Measurements from ENCODE around the gene ARL6IP5. TPM values are rescaled to one million over a fixed set of nuclear protein-coding genes. Genes with fewer than 3 reads are reported as not detected.
A peak's percentile ranks its signal among the peaks of the same experiment; 100 is the strongest.

Gene ARL6IP5
- total RNA-seq, 2 experiments from 2014 or later = 58.0 to 65.2 TPM

GRCh38 chr3:69099576-69099975 is 14.8 kb downstream of the ARL6IP5 start:
- Histone ChIP-seq H3K4me3 (ENCODE audit: low read length) (no peak overlapping the region), H3K4me1 (ENCODE audit: insufficient read depth, low read length) (peaks cover 59% of the 10 kb centered on the region), H3K27me3 (ENCODE audit: control insufficient read depth in 1 of 2, insufficient read depth in 2 of 2, low read length in 2 of 2) (no peaks in the 10 kb centered on the region), H3K36me3 (ENCODE audit: insufficient read depth, low read length) (peaks cover 72% of the 10 kb centered on the region), H3K27ac (ENCODE audit: low read depth in 1 of 2, low read length in 2 of 2) (no peak overlapping the region), H3K9me3 (ENCODE audit: control insufficient read depth in 1 of 2, insufficient read depth in 1 of 2, low read length in 2 of 2) (no peaks in the 10 kb centered on the region)
- TF ChIP-seq CTCF (IDR thresholded peaks at IDR 0.05) = no peak
- H3K4me1 Mint-ChIP-seq (ENCODE audit: low read depth) = peaks cover 75% of the 10 kb centered on the region
- POLR2A ChIA-PET = interaction anchor here (0.7 to 1.6 kb wide), 4 partner anchors 13 to 48 kb away, joined by 3 to 5 read pairs (median 4); partner anchors contain the start of genes ARL6IP5 and TMF1
- H3K9me3 Mint-ChIP-seq = no peaks in the 10 kb centered on the region
- peaks cover 83% of the 10 kb centered on the region for H3K36me3 Mint-ChIP-seq (ENCODE audit: low read depth)
- intact Hi-C loops (cut with DNase I, micrococcal nuclease) = no loop called here
- H3K4me3 Mint-ChIP-seq = peak overlapping the region; percentile 30
- H3K27me3 Mint-ChIP-seq = no peaks in the 10 kb centered on the region
- no peak for ATAC-seq (ENCODE audit: poor library complexity)
- CTCF ChIA-PET = interaction anchor here (1.4 kb wide), 1 partner anchor 21 kb away, joined by 4 read pairs; no protein-coding TSS in a partner anchor
- DNase-seq = no peak
- peak overlapping the region; percentile 69 for H3K27ac Mint-ChIP-seq

GRCh38 chr3:69102384-69102783 is 17.6 kb downstream of the ARL6IP5 start:
- peaks cover 81% of the 10 kb centered on the region for H3K36me3 Mint-ChIP-seq (ENCODE audit: low read depth)
- CTCF ChIA-PET = interaction anchor here (1.1 to 1.4 kb wide), 3 partner anchors 10 to 204 kb away, joined by 3 read pairs; no protein-coding TSS in a partner anchor
- peak overlapping the region; percentile 67 for H3K27ac Mint-ChIP-seq

GRCh38 chr3:69103123-69103522 is 18.4 kb downstream of the ARL6IP5 start:
- ChIA-PET POLR2A (interaction anchor here (0.7 to 0.8 kb wide), 2 partner anchors 17 to 22 kb away, joined by 3 read pairs; no protein-coding TSS in a partner anchor), CTCF (interaction anchor here (1.1 kb wide), 1 partner anchor 18 kb away, joined by 3 read pairs; no protein-coding TSS in a partner anchor)
- peaks cover 63% of the 10 kb centered on the region for H3K4me1 Mint-ChIP-seq (ENCODE audit: low read depth)
- TF ChIP-seq CTCF (IDR thresholded peaks at IDR 0.05) = no peak
- Histone ChIP-seq H3K4me1 (ENCODE audit: insufficient read depth, low read length) (peaks cover 27% of the 10 kb centered on the region), H3K9me3 (ENCODE audit: control insufficient read depth in 1 of 2, insufficient read depth in 1 of 2, low read length in 2 of 2) (no peaks in the 10 kb centered on the region), H3K27me3 (ENCODE audit: control insufficient read depth in 1 of 2, insufficient read depth in 2 of 2, low read length in 2 of 2) (no peaks in the 10 kb centered on the region), H3K4me3 (ENCODE audit: low read length) (no peak overlapping the region), H3K36me3 (ENCODE audit: insufficient read depth, low read length) (peaks cover 72% of the 10 kb centered on the region), H3K27ac (ENCODE audit: low read depth in 1 of 2, low read length in 2 of 2) (no peak overlapping the region)
- DNase-seq (no peak), ATAC-seq (ENCODE audit: poor library complexity) (no peak)
- H3K27ac Mint-ChIP-seq = no peak overlapping the region
- H3K36me3 Mint-ChIP-seq (ENCODE audit: low read depth) = peaks cover 80% of the 10 kb centered on the region
- intact Hi-C loops (cut with DNase I, micrococcal nuclease) = no loop called here
- H3K4me3 Mint-ChIP-seq = no peak overlapping the region
- no peaks in the 10 kb centered on the region for H3K9me3 Mint-ChIP-seq
- H3K27me3 Mint-ChIP-seq = no peaks in the 10 kb centered on the region

More at GRCh38 chr3:69102384-69102783, 17.6 kb downstream of the ARL6IP5 start:
- Histone ChIP-seq H3K27ac (ENCODE audit: low read depth in 1 of 2, low read length in 2 of 2) (no peak overlapping the region), H3K27me3 (ENCODE audit: control insufficient read depth in 1 of 2, insufficient read depth in 2 of 2, low read length in 2 of 2) (no peaks in the 10 kb centered on the region), H3K4me1 (ENCODE audit: insufficient read depth, low read length) (peaks cover 34% of the 10 kb centered on the region), H3K4me3 (ENCODE audit: low read length) (no peak overlapping the region), H3K9me3 (ENCODE audit: control insufficient read depth in 1 of 2, insufficient read depth in 1 of 2, low read length in 2 of 2) (no peaks in the 10 kb centered on the region), H3K36me3 (ENCODE audit: insufficient read depth, low read length) (peaks cover 78% of the 10 kb centered on the region)
- Mint-ChIP-seq H3K4me3 (no peak overlapping the region), H3K9me3 (no peaks in the 10 kb centered on the region), H3K27me3 (no peaks in the 10 kb centered on the region), H3K4me1 (ENCODE audit: low read depth) (peaks cover 63% of the 10 kb centered on the region)
- no peak for ATAC-seq (ENCODE audit: poor library complexity)
- DNase-seq = no peak
- TF ChIP-seq CTCF (IDR thresholded peaks at IDR 0.05) = no peak
- POLR2A ChIA-PET = interaction anchor here (0.6 to 1.8 kb wide), 3 partner anchors 9 to 23 kb away, joined by 3 to 7 read pairs (median 3); no protein-coding TSS in a partner anchor
- intact Hi-C loops (cut with DNase I, micrococcal nuclease) = no loop called here
